Measurements from ENCODE around the gene DYNAP.

The DYNAP gene

GRCh38 chr18:54590945-54591344 lies at the start of gene DYNAP:
Gene DYNAP (plus strand): TSS chr18:54591245. CDS start chr18:54591283, 38 bp downstream.
- H3K4me3 ChIP-seq (ENCODE audit: low read length), result no peak within 1 kb of the TSS
- TF ChIP-seq ZNF274 (IDR thresholded peaks at IDR 0.05; ENCODE audit: low read depth, low read length), result no peak

- H3K4me3 ChIP-seq (ENCODE audit: low read length), result no peak overlapping the region
- no peak for TF ChIP-seq ZNF274 (IDR thresholded peaks at IDR 0.05; ENCODE audit: low read depth, low read length)
Observed at GRCh38 chr18:54551590-54551989, 39.5 kb upstream of the DYNAP start.

- TF ChIP-seq ZNF274 (IDR thresholded peaks at IDR 0.05; ENCODE audit: low read depth, low read length), result no peak
- H3K4me3 ChIP-seq (ENCODE audit: low read length), result no peak overlapping the region
Observed at GRCh38 chr18:54555286-54555685, 35.8 kb upstream of the DYNAP start.

GRCh38 chr18:54555996-54556395 lies 35.0 kb upstream of the DYNAP start:
- no peak overlapping the region for H3K4me3 ChIP-seq (ENCODE audit: low read length)
- no peak for TF ChIP-seq ZNF274 (IDR thresholded peaks at IDR 0.05; ENCODE audit: low read depth, low read length)

GRCh38 chr18:54557958-54558357 lies 33.1 kb upstream of the DYNAP start:
- no peak for TF ChIP-seq ZNF274 (IDR thresholded peaks at IDR 0.05; ENCODE audit: low read depth, low read length)
- no peak overlapping the region for H3K4me3 ChIP-seq (ENCODE audit: low read length)

- TF ChIP-seq ZNF274 (IDR thresholded peaks at IDR 0.05; ENCODE audit: low read depth, low read length), result no peak
- no peak overlapping the region for H3K4me3 ChIP-seq (ENCODE audit: low read length)
Observed at GRCh38 chr18:54558609-54559585, 32.1 kb upstream of the DYNAP start.

- H3K4me3 ChIP-seq (ENCODE audit: low read length), result no peak overlapping the region
- no peak for TF ChIP-seq ZNF274 (IDR thresholded peaks at IDR 0.05; ENCODE audit: low read depth, low read length)
Observed at GRCh38 chr18:54561706-54562267, 29.3 kb upstream of the DYNAP start.

GRCh38 chr18:54580202-54580729 lies 10.8 kb upstream of the DYNAP start:
- no peak overlapping the region for H3K4me3 ChIP-seq (ENCODE audit: low read length)
- TF ChIP-seq ZNF274 (IDR thresholded peaks at IDR 0.05; ENCODE audit: low read depth, low read length), result no peak

- H3K4me3 ChIP-seq (ENCODE audit: low read length), result no peak overlapping the region
- TF ChIP-seq ZNF274 (IDR thresholded peaks at IDR 0.05; ENCODE audit: low read depth, low read length), result no peak
Observed at GRCh38 chr18:54584065-54584464, 7.0 kb upstream of the DYNAP start.

GRCh38 chr18:54585743-54586142 lies 5.3 kb upstream of the DYNAP start:
- no peak overlapping the region for H3K4me3 ChIP-seq (ENCODE audit: low read length)
- TF ChIP-seq ZNF274 (IDR thresholded peaks at IDR 0.05; ENCODE audit: low read depth, low read length), result no peak

- no peak for TF ChIP-seq ZNF274 (IDR thresholded peaks at IDR 0.05; ENCODE audit: low read depth, low read length)
- no peak overlapping the region for H3K4me3 ChIP-seq (ENCODE audit: low read length)
Observed at GRCh38 chr18:54604211-54604610, 13.2 kb downstream of the DYNAP start.

- TF ChIP-seq ZNF274 (IDR thresholded peaks at IDR 0.05; ENCODE audit: low read depth, low read length), result no peak
- no peak overlapping the region for H3K4me3 ChIP-seq (ENCODE audit: low read length)
Observed at GRCh38 chr18:54606835-54607212, 15.8 kb downstream of the DYNAP start.

GRCh38 chr18:54607213-54608027 lies 16.4 kb downstream of the DYNAP start:
- TF ChIP-seq ZNF274 (IDR thresholded peaks at IDR 0.05; ENCODE audit: low read depth, low read length), result no peak
- peak overlapping the region; percentile 37 for H3K4me3 ChIP-seq (ENCODE audit: low read length)

- no peak for TF ChIP-seq ZNF274 (IDR thresholded peaks at IDR 0.05; ENCODE audit: low read depth, low read length)
- H3K4me3 ChIP-seq (ENCODE audit: low read length), result peak overlapping the region; percentile 26; the same call in 1 of the 2 replicates
Observed at GRCh38 chr18:54608028-54608642, 17.1 kb downstream of the DYNAP start.
